ENCODE data around the gene RNF5.
"Not testable (repeated sequence)": the region's sequence is repeated elsewhere in the genome, so short reads cannot be mapped to it uniquely, and the experiment has no call there.

The RNF5 gene

GRCh38 chr6:32193096-32193495 is 14.9 kb downstream of the RNF5 start:
- H3K36me3 ChIP-seq (ENCODE audit: insufficient read depth, low read length); H3K9ac ChIP-seq (ENCODE audit: low read depth, low read length); H3K27me3 ChIP-seq (ENCODE audit: insufficient read depth, low read length); H3K9me3 ChIP-seq (ENCODE audit: insufficient read depth, low read depth, low read length): not testable (repeated sequence)
- 88% methylated on average over 9 of the region's 13 CpGs for whole genome bisulfite sequencing
- Histone ChIP-seq H3K4me1 (ENCODE audit: insufficient read depth, low read length) (peaks cover 45% of the 10 kb centered on the region), H3K27ac (ENCODE audit: low read depth, low read length) (peak overlapping the region; percentile 62; the same call in 1 of the 2 replicates), H3K4me3 (ENCODE audit: low read length) (0 out of 2 replicates have a peak overlapping the region, but pooled peaks have one; percentile 28)

DNA sequence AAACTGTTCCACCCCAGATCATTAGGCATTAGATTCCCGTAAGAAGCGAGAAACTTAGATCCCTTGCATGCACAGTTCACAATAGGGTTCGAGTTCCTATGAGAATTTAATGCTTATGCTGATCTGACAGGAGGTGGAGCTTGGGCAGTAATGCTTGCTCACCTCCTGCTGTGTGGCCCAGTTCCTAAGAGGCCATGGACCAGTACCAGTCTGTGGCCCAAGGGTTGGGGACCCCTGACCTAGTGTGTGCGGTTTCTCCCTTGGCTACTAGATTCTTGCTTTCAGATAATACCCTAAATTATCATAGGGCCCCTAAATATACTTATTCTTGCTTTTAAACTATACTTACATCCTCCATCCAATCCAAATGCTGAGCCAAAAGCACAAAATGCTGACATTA is 16.2 kb downstream of the RNF5 start:
- WGBS = 93% methylated on average over 4 of the region's 4 CpGs
- Histone ChIP-seq H3K4me3 (ENCODE audit: low read length) (0 out of 2 replicates have a peak overlapping the region, but pooled peaks have one; percentile 61), H3K9ac (ENCODE audit: low read depth, low read length) (no peak overlapping the region)

DNA sequence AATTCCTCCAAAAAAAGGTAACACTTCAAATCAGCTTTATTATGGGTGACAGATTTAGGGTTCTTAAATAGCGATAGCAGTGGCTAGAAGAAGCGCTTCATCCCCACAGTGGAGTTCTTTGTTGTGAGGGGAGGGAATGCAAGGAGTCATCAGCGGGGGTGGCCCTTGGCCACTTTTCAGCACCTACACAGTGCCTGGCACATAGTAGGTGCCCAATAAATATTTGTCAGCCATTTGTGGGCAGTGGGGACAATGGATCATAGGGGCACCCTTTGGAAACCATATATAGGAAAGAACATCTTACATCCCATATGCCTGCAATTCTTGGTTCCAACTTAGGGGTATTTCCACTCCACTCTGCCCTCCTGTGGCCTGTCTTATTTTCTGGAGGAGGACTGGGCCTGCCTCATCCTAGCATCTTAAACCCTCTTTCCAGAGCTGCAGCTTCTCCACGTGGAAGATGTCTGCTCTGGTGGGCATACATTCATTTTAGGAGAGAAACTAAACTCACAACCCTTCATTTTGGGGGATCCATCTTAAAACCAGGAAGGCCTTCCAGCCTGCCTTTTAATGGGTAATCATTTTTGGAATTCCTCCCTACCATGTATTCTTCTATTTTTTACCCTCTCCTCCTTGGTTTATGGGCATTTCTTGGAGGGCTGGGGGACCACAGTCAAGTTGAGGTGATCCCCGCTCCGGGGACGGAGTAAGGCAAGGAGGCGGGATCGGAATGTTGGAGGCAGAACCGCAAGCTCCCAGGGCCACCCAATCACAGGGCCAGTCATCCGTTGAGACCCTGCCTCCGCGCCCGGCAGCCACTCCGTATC is 16.8 kb downstream of the RNF5 start:
- H3K27ac ChIP-seq (ENCODE audit: low read depth, low read length) = peak overlapping the region; percentile 94
- peak overlapping the region; percentile 61 for H3K4me3 ChIP-seq (ENCODE audit: low read length)
- H3K4me1 ChIP-seq (ENCODE audit: insufficient read depth, low read length) = peaks cover 45% of the 10 kb centered on the region
- H3K9me3 ChIP-seq (ENCODE audit: insufficient read depth, low read depth, low read length) = no peaks in the 10 kb centered on the region
- peak overlapping the region; percentile 78 for H3K9ac ChIP-seq (ENCODE audit: low read depth, low read length)
- H3K36me3 ChIP-seq (ENCODE audit: insufficient read depth, low read length) = no peaks in the 10 kb centered on the region
- WGBS = 17% methylated on average over 15 of the region's 15 CpGs
- H3K27me3 ChIP-seq (ENCODE audit: insufficient read depth, low read length) = no peaks in the 10 kb centered on the region

More for the DNA sequence above, 16.2 kb downstream of the RNF5 start:
- Histone ChIP-seq H3K27me3 (ENCODE audit: insufficient read depth, low read length) (no peaks in the 10 kb centered on the region), H3K36me3 (ENCODE audit: insufficient read depth, low read length) (no peaks in the 10 kb centered on the region), H3K9me3 (ENCODE audit: insufficient read depth, low read depth, low read length) (no peaks in the 10 kb centered on the region), H3K4me1 (ENCODE audit: insufficient read depth, low read length) (peaks cover 45% of the 10 kb centered on the region), H3K27ac (ENCODE audit: low read depth, low read length) (peak overlapping the region; percentile 94)

DNA sequence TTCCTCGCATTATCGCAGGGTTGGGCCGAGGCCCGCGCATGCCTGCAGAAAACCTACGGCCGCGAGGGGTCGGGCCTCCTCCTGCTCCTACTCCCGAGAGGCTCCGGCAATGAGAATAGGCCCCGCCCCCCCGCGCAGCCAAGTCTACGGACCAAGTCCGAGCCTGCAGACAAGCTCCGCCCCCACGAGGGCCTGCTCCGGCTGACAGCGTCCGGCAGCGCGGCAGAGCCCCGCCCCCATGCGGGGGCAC is 17.4 kb downstream of the RNF5 start:
- under 1% methylated on average over 25 of the region's 25 CpGs for WGBS
- H3K9me3 ChIP-seq (ENCODE audit: insufficient read depth, low read depth, low read length) = no peaks in the 10 kb centered on the region
- H3K9ac ChIP-seq (ENCODE audit: low read depth, low read length) = no peak overlapping the region; the same call in 1 of the 2 replicates
- no peaks in the 10 kb centered on the region for H3K36me3 ChIP-seq (ENCODE audit: insufficient read depth, low read length)
- H3K4me3 ChIP-seq (ENCODE audit: low read length) = peak overlapping the region; percentile 86
- H3K27me3 ChIP-seq (ENCODE audit: insufficient read depth, low read length) = no peaks in the 10 kb centered on the region
- H3K4me1 ChIP-seq (ENCODE audit: insufficient read depth, low read length) = peaks cover 42% of the 10 kb centered on the region
- peak overlapping the region; percentile 99; the same call in 1 of the 2 replicates for H3K27ac ChIP-seq (ENCODE audit: low read depth, low read length)

DNA sequence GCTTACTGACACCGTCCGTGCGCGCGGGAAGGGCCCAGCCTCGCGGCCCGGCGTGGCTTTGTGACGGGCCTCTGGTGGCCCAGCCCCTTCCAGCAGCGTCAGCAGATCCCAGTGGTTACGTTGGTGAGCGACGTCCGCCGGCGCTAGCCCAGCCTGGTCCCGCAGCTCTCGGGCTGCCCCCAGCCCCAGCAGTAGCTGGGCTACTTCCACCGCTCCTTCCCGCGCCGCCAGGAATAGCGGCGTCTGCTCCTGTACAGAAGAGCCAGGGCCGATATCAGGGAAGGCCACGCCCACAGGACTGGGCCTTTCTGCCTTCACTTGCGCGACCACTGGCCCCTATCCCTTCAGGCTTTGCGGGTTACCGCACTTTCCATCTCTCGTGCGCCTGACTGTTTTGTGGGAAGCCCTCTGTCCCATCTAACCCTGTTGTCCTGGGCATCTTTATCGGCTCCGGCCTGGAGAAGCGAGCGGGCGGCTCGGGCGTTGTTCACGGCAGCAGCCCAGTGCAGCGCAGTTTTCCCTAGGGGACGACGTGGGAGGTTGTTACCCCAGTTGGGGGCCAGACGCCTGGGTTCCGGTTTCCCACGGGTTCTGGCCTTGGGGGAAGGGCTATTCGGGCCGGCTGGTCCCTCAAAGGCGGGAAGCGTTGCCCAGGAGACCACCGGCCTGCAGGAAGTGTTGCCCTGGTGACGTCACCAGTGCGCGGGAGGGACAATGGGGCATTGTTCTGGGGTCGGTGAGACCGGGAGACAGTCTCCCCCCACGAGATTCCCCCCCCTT is 17.9 kb downstream of the RNF5 start:
- Histone ChIP-seq H3K36me3 (ENCODE audit: insufficient read depth, low read length) (no peaks in the 10 kb centered on the region), H3K4me1 (ENCODE audit: insufficient read depth, low read length) (peaks cover 36% of the 10 kb centered on the region), H3K9ac (ENCODE audit: low read depth, low read length) (peak overlapping the region; percentile 96), H3K9me3 (ENCODE audit: insufficient read depth, low read depth, low read length) (no peaks in the 10 kb centered on the region), H3K4me3 (ENCODE audit: low read length) (peak overlapping the region; percentile 86), H3K27ac (ENCODE audit: low read depth, low read length) (peak overlapping the region; percentile 99), H3K27me3 (ENCODE audit: insufficient read depth, low read length) (no peaks in the 10 kb centered on the region)
- under 1% methylated on average over 52 of the region's 58 CpGs for WGBS

- 77% methylated on average over 28 of the region's 28 CpGs for WGBS
- no peaks in the 10 kb centered on the region for H3K27me3 ChIP-seq (ENCODE audit: insufficient read depth, low read length)
- no peaks in the 10 kb centered on the region for H3K9me3 ChIP-seq (ENCODE audit: insufficient read depth, low read depth, low read length)
- H3K4me1 ChIP-seq (ENCODE audit: insufficient read depth, low read length) = peaks cover 33% of the 10 kb centered on the region
- no peaks in the 10 kb centered on the region for H3K36me3 ChIP-seq (ENCODE audit: insufficient read depth, low read length)
- H3K9ac ChIP-seq (ENCODE audit: low read depth, low read length) = peak overlapping the region; percentile 96
- H3K4me3 ChIP-seq (ENCODE audit: low read length) = peak overlapping the region; percentile 86
- peak overlapping the region; percentile 99 for H3K27ac ChIP-seq (ENCODE audit: low read depth, low read length)
Measured at GRCh38 chr6:32196682-32197616, 18.7 kb downstream of the RNF5 start.

- H3K27ac ChIP-seq (ENCODE audit: low read depth, low read length) = no peak overlapping the region
- H3K9me3 ChIP-seq (ENCODE audit: insufficient read depth, low read depth, low read length) = no peaks in the 10 kb centered on the region
- H3K4me1 ChIP-seq (ENCODE audit: insufficient read depth, low read length) = peaks cover 24% of the 10 kb centered on the region
- no peaks in the 10 kb centered on the region for H3K27me3 ChIP-seq (ENCODE audit: insufficient read depth, low read length)
- no peak overlapping the region for H3K9ac ChIP-seq (ENCODE audit: low read depth, low read length)
- H3K4me3 ChIP-seq (ENCODE audit: low read length) = no peak overlapping the region
- WGBS = 84% methylated on average over 3 of the region's 3 CpGs
- H3K36me3 ChIP-seq (ENCODE audit: insufficient read depth, low read length) = no peaks in the 10 kb centered on the region
Measured at GRCh38 chr6:32198345-32198696, 20.1 kb downstream of the RNF5 start.

- no peak overlapping the region for H3K27ac ChIP-seq (ENCODE audit: low read depth, low read length)
- H3K4me3 ChIP-seq (ENCODE audit: low read length) = no peak overlapping the region
- no peaks in the 10 kb centered on the region for H3K27me3 ChIP-seq (ENCODE audit: insufficient read depth, low read length)
- no peaks in the 10 kb centered on the region for H3K9me3 ChIP-seq (ENCODE audit: insufficient read depth, low read depth, low read length)
- no peak overlapping the region for H3K9ac ChIP-seq (ENCODE audit: low read depth, low read length)
- H3K36me3 ChIP-seq (ENCODE audit: insufficient read depth, low read length) = no peaks in the 10 kb centered on the region
- peaks cover 24% of the 10 kb centered on the region for H3K4me1 ChIP-seq (ENCODE audit: insufficient read depth, low read length)
- 92% methylated on average over 17 of the region's 17 CpGs for WGBS
Measured at GRCh38 chr6:32198866-32199265, 20.7 kb downstream of the RNF5 start.

GRCh38 chr6:32200711-32201475 is 22.7 kb downstream of the RNF5 start:
- H3K9me3 ChIP-seq (ENCODE audit: insufficient read depth, low read depth, low read length) = no peaks in the 10 kb centered on the region
- H3K27ac ChIP-seq (ENCODE audit: low read depth, low read length) = no peak overlapping the region
- no peak overlapping the region for H3K9ac ChIP-seq (ENCODE audit: low read depth, low read length)

GRCh38 chr6:32202186-32202585 is 24.0 kb downstream of the RNF5 start:
- Histone ChIP-seq H3K4me3 (ENCODE audit: low read length) (no peak overlapping the region), H3K4me1 (ENCODE audit: insufficient read depth, low read length) (peaks cover 5% of the 10 kb centered on the region; the same call in 1 of the 2 replicates), H3K36me3 (ENCODE audit: insufficient read depth, low read length) (no peaks in the 10 kb centered on the region), H3K9ac (ENCODE audit: low read depth, low read length) (no peak overlapping the region), H3K9me3 (ENCODE audit: insufficient read depth, low read depth, low read length) (no peaks in the 10 kb centered on the region), H3K27me3 (ENCODE audit: insufficient read depth, low read length) (no peaks in the 10 kb centered on the region), H3K27ac (ENCODE audit: low read depth, low read length) (no peak overlapping the region)
- 89% methylated on average over 9 of the region's 9 CpGs for WGBS

More at GRCh38 chr6:32200711-32201475, 22.7 kb downstream of the RNF5 start:
- peaks cover 12% of the 10 kb centered on the region for H3K4me1 ChIP-seq (ENCODE audit: insufficient read depth, low read length)
- no peaks in the 10 kb centered on the region for H3K27me3 ChIP-seq (ENCODE audit: insufficient read depth, low read length)
- WGBS = 94% methylated on average over 12 of the region's 13 CpGs
- no peak overlapping the region for H3K4me3 ChIP-seq (ENCODE audit: low read length)
- H3K36me3 ChIP-seq (ENCODE audit: insufficient read depth, low read length) = no peaks in the 10 kb centered on the region

All from HUES64 (cell line).